Mucosa of descending colon (tissue), 3 donors: ENCODE results near the gene LIPG. TPM values are rescaled to one million over a fixed set of nuclear protein-coding genes. Genes with fewer than 3 reads are reported as not detected.

Experiments
- ATAC-seq: fragments of 200-7000 bp; cut with Tn5 transposase; one replicate; pipeline ENCODE4 v1.9.1; 2020; ENCODE audit warnings: mild to moderate bottlenecking, moderate library complexity
- DNase-seq, 3 donors: peaks; one replicate each; pipeline ENCODE4 v3.0.0-alpha.2; 2020
- H3K36me3 ChIP-seq: fragments of 200-600 bp; one replicate; pipeline ENCODE4 v1.8.0; 2021; ENCODE audit warnings: low read depth, mild to moderate bottlenecking
- H3K4me1 ChIP-seq: fragments of 200-600 bp; one replicate; pipeline ENCODE4 v1.8.0; 2021; ENCODE audit warnings: low read depth, mild to moderate bottlenecking
- H3K4me3 ChIP-seq: fragments of 200-600 bp; one replicate; pipeline ENCODE4 v1.8.0; 2021; ENCODE audit warnings: mild to moderate bottlenecking
- H3K9me3 ChIP-seq: fragments of 200-600 bp; one replicate; pipeline ENCODE4 v1.8.0; 2021; ENCODE audit warnings: mild to moderate bottlenecking
- intact Hi-C, 2 donors: fragments of 100-400 bp; cut with DNase I in 1 of 2; cut with micrococcal nuclease in 1 of 2; formaldehyde crosslinking; loops; one replicate each; pipeline versions ENCODE4 v1.11.0 to v1.11.1; 2022; cut with DNase I, micrococcal nuclease
- total RNA-seq, 3 donors: library from RNA; stranded (reverse); fragmentation: NEBNext Ultra II Directional in 2 of 3; extraction: Animal tissue kit (Norgen Biotek cat#: 25700) in 2 of 3; gene quantifications; one replicate each; pipeline versions ENCODE4 v1.2.1 to v1.2.4, GENCODE V29; 2021 to 2023
- TF ChIP-seq, protein P1 (sequence below): fragments of 200-600 bp; IDR thresholded peaks from one replicate; pipeline ENCODE4 v1.8.0; 2022; ENCODE audit warnings: antibody characterized with exemption, mild to moderate bottlenecking
- donor health status: DM: no; HTN: no; CAD: no; lungs with moderate emphysema.
- donor health status: DM: no; HTN: no; CAD: no.
- donor health status: DM: no; HTN: yes; CAD: no.

The LIPG gene
- total RNA-seq, 3 donors from 2014 or later, result 13.3 to 42.0 (median 13.8) TPM

GRCh38 chr18:49564518-49564834 is 2.6 kb downstream of the LIPG start:
- TF ChIP-seq, protein P1, sequence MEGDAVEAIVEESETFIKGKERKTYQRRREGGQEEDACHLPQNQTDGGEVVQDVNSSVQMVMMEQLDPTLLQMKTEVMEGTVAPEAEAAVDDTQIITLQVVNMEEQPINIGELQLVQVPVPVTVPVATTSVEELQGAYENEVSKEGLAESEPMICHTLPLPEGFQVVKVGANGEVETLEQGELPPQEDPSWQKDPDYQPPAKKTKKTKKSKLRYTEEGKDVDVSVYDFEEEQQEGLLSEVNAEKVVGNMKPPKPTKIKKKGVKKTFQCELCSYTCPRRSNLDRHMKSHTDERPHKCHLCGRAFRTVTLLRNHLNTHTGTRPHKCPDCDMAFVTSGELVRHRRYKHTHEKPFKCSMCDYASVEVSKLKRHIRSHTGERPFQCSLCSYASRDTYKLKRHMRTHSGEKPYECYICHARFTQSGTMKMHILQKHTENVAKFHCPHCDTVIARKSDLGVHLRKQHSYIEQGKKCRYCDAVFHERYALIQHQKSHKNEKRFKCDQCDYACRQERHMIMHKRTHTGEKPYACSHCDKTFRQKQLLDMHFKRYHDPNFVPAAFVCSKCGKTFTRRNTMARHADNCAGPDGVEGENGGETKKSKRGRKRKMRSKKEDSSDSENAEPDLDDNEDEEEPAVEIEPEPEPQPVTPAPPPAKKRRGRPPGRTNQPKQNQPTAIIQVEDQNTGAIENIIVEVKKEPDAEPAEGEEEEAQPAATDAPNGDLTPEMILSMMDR, result no peak
- DNase-seq, result no peak
- Histone ChIP-seq H3K36me3 (no peaks in the 10 kb centered on the region), H3K4me1 (peaks cover 25% of the 10 kb centered on the region), H3K9me3 (no peaks in the 10 kb centered on the region), H3K4me3 (no peak overlapping the region)
- intact Hi-C loops, result no loop called here
- no peak for ATAC-seq

DNA sequence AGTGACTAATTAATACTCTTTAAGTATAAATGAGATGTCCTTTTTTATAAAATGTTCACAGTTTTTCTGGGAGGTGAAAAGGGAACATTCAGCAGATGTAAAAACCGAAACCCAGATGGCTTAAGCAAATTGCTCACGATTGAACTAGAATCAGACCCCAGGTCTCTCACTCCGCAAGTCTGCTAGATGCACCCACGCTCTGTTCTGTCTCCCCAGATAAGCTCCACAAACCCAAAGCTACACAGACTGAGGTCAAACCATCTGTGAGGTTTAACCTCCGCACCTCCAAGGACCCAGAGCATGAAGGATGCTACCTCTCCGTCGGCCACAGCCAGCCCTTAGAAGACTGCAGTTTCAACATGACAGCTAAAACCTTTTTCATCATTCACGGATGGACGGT is 3.2 kb downstream of the LIPG start:
- no peak for DNase-seq
- Histone ChIP-seq H3K4me1 (peaks cover 24% of the 10 kb centered on the region), H3K4me3 (no peak overlapping the region), H3K9me3 (no peaks in the 10 kb centered on the region), H3K36me3 (no peaks in the 10 kb centered on the region)
- TF ChIP-seq, protein P1, result no peak
- intact Hi-C loops, result no loop called here
- ATAC-seq, result no peak

DNA sequence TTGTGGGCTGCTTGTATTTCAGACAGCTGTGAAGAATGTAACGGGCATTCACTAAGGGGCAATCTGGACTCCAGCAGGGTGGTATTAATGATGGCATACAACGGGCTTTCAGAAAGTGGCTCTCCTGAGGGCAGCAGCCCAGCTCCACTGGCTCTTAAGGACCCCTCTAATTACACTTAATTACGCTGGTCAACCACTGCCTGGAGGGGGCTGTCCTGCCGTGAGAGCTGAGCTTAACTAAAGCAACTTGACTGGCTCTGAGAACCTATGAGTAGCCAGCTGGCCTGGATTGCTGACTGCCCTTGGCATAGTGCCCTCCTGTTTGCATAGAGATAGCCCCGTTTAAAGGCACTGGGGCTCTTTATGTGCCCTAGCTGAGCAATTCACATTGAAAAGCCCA is 3.8 kb downstream of the LIPG start:
- H3K36me3 ChIP-seq, result no peaks in the 10 kb centered on the region
- H3K4me1 ChIP-seq, result peaks cover 19% of the 10 kb centered on the region
- DNase-seq, result peak in 1 of 3 donors; percentile 36
- intact Hi-C loops, result no loop called here
- no peaks in the 10 kb centered on the region for H3K9me3 ChIP-seq
- no peak for ATAC-seq
- TF ChIP-seq, protein P1, result no peak
- H3K4me3 ChIP-seq, result no peak overlapping the region

GRCh38 chr18:49566217-49566770 is 4.4 kb downstream of the LIPG start:
- intact Hi-C loops, result no loop called here
- H3K36me3 ChIP-seq, result no peaks in the 10 kb centered on the region

DNA sequence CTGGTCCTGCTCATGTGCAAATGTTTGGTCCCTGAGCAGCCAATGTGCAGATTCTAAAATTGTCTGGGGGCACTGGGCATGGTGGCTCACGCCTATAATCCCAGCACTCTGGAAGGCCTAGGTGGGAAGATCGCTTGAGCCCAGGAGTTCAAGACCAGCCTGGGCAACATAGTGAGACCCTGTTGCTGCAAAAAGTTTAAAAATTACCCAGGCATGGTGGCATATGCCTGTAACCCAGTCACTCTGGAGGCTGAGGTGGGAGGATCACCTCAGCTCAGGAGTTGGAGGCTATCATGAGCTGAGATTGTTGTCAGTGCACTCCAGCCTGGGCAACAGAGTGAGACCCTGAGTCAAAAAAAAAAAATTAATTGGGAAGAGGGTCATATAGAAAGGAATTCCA is 5.1 kb downstream of the LIPG start:
- ATAC-seq (no peak), DNase-seq (no peak)
- Histone ChIP-seq H3K9me3 (no peaks in the 10 kb centered on the region), H3K36me3 (no peaks in the 10 kb centered on the region), H3K4me1 (peaks cover 9% of the 10 kb centered on the region), H3K4me3 (no peak overlapping the region)
- TF ChIP-seq, protein P1, result no peak
- intact Hi-C loops, result no loop called here

More at GRCh38 chr18:49566217-49566770, 4.4 kb downstream of the LIPG start:
- TF ChIP-seq, protein P1, result no peak
- Histone ChIP-seq H3K4me3 (no peak overlapping the region), H3K4me1 (peaks cover 12% of the 10 kb centered on the region), H3K9me3 (no peaks in the 10 kb centered on the region)
- ATAC-seq, result no peak
- no peak for DNase-seq

- H3K4me3 ChIP-seq, result no peak overlapping the region
- no peaks in the 10 kb centered on the region for H3K4me1 ChIP-seq
- DNase-seq (no peak), ATAC-seq (no peak)
- intact Hi-C loops, result no loop called here
- TF ChIP-seq, protein P1, result no peak
- H3K9me3 ChIP-seq, result no peaks in the 10 kb centered on the region
- no peaks in the 10 kb centered on the region for H3K36me3 ChIP-seq
Measured at GRCh38 chr18:49569724-49570123, 7.9 kb downstream of the LIPG start.
